Fibroblast of mammary gland (primary cell): Measurements from ENCODE around the gene TSPOAP1.
A peak's percentile ranks its signal among the peaks of the same experiment; 100 is the strongest.

Experiments
- DNase-seq: peaks from one replicate; pipeline ENCODE4 v3.0.0-alpha.2; 2010; ENCODE audit warnings: low read depth
- H3K4me3 ChIP-seq: 2 replicates; pipeline ENCODE4 v1.5.1; 2011; ENCODE audit warnings: low read depth, mild to moderate bottlenecking, low read length, moderate library complexity; ENCODE audit not compliant: control insufficient read depth
- CTCF ChIP-seq: conservative IDR thresholded peaks from 2 replicates; pipeline ENCODE4 v1.5.1; 2011; ENCODE audit warnings: low read depth, low read length, inconsistent platforms; ENCODE audit not compliant: control insufficient read depth, insufficient read depth

Gene TSPOAP1

GRCh38 chr17:58331815-58332777 is 3.5 kb upstream of the TSPOAP1 start:
- no peak overlapping the region for H3K4me3 ChIP-seq
- no peak for DNase-seq
- TF ChIP-seq CTCF = no peak

- H3K4me3 ChIP-seq = no peak overlapping the region
- no peak for TF ChIP-seq CTCF
- no peak for DNase-seq
These were observed 2.6 kb upstream of the TSPOAP1 start for GRCh38 chr17:58330997-58331814.

GRCh38 chr17:58330538-58330996 is 2.0 kb upstream of the TSPOAP1 start:
- no peak for DNase-seq
- no peak for TF ChIP-seq CTCF
- no peak overlapping the region for H3K4me3 ChIP-seq

GRCh38 chr17:58329810-58330537 is 1.4 kb upstream of the TSPOAP1 start:
- no peak overlapping the region for H3K4me3 ChIP-seq
- no peak for TF ChIP-seq CTCF
- no peak for DNase-seq

GRCh38 chr17:58329035-58329809 is 627 bp upstream of the TSPOAP1 start:
- no peak overlapping the region for H3K4me3 ChIP-seq
- DNase-seq = no peak
- peak; percentile 19 for TF ChIP-seq CTCF
